GM19023 (cell line): ENCODE results near the gene NADK2.
"Not testable (repeated sequence)": the region's sequence is repeated elsewhere in the genome, so short reads cannot be mapped to it uniquely, and the experiment has no call there.

Source experiments
- ATAC-seq: cut with Tn5 transposase; IDR thresholded peaks from one replicate; pipeline ENCODE4 v1.9.1; 2021; ENCODE audit warnings: mild to moderate bottlenecking, moderate library complexity; ENCODE audit not compliant: unreplicated experiment

Gene NADK2

GRCh38 chr5:36241631-36242533 is at the start of gene NADK2:
TSS of gene NADK2 (minus strand) at chr5:36241925. CDS start at chr5:36241798, 127 bp downstream.
- peak; percentile 91 for ATAC-seq

- no peak for ATAC-seq
These were observed 44.3 kb upstream of the NADK2 start for GRCh38 chr5:36285837-36286615.

- ATAC-seq: not testable (repeated sequence)
These were observed 42.0 kb upstream of the NADK2 start for GRCh38 chr5:36283775-36284174.

GRCh38 chr5:36281626-36282025 is 39.9 kb upstream of the NADK2 start:
- no peak for ATAC-seq

- no peak for ATAC-seq
These were observed 37.5 kb upstream of the NADK2 start for GRCh38 chr5:36279054-36279698.

- ATAC-seq: no peak
These were observed 35.9 kb upstream of the NADK2 start for GRCh38 chr5:36277521-36278176.

GRCh38 chr5:36276864-36277263 is 35.1 kb upstream of the NADK2 start:
- no peak for ATAC-seq

GRCh38 chr5:36273809-36274526 is 32.2 kb upstream of the NADK2 start:
- no peak for ATAC-seq

GRCh38 chr5:36272136-36272690 is 30.5 kb upstream of the NADK2 start:
- ATAC-seq: no peak

- no peak for ATAC-seq
These were observed 29.3 kb upstream of the NADK2 start for GRCh38 chr5:36270876-36271575.

GRCh38 chr5:36270175-36270574 is 28.4 kb upstream of the NADK2 start:
- ATAC-seq: no peak

GRCh38 chr5:36269478-36269877 is 27.8 kb upstream of the NADK2 start:
- ATAC-seq: no peak

- no peak for ATAC-seq
These were observed 26.2 kb upstream of the NADK2 start for GRCh38 chr5:36267905-36268304.

GRCh38 chr5:36264202-36264760 is 22.6 kb upstream of the NADK2 start:
- no peak for ATAC-seq

GRCh38 chr5:36261186-36261585 is 19.5 kb upstream of the NADK2 start:
- ATAC-seq: no peak

- no peak for ATAC-seq
These were observed 11.8 kb upstream of the NADK2 start for GRCh38 chr5:36253575-36253974.

GRCh38 chr5:36252722-36253365 is 11.1 kb upstream of the NADK2 start:
- no peak for ATAC-seq

GRCh38 chr5:36251218-36251617 is 9.5 kb upstream of the NADK2 start:
- ATAC-seq: no peak

- no peak for ATAC-seq
These were observed 8.7 kb upstream of the NADK2 start for GRCh38 chr5:36250427-36250826.
